HepG2 (cell line): ENCODE measurements around the gene NPBWR2. TPM values are rescaled to one million over a fixed set of nuclear protein-coding genes. Genes with fewer than 3 reads are reported as not detected.

ENCODE experiments used
- BHLHE40 ChIP-seq: IDR thresholded peaks from 2 replicates; pipeline ENCODE4 v1.6.1; 2011; ENCODE audit warnings: low read length, improper control_type of control experiment
- CHD4 ChIP-seq: fragments of 200-600 bp; sonication (generic); IDR thresholded peaks from 2 replicates; pipeline ENCODE4 v1.7.0; 2017; ENCODE audit warnings: mild to moderate bottlenecking, low read length, borderline replicate concordance
- HNRNPLL ChIP-seq: fragments of 200-400 bp; formaldehyde crosslinking; IDR thresholded peaks from 2 replicates; pipeline ENCODE4 v1.6.1; 2017; ENCODE audit warnings: mild to moderate bottlenecking, low read depth, low read length; ENCODE audit not compliant: poor library complexity, severe bottlenecking
- IKZF4 ChIP-seq: sonication (generic); formaldehyde crosslinking; IDR thresholded peaks from 2 replicates; pipeline ENCODE4 v1.5.1; 2020; ENCODE audit warnings: borderline replicate concordance, mild to moderate bottlenecking, low read depth, missing genetic modification reagents; ENCODE audit errors: not compliant biosample characterization
- KMT2A ChIP-seq: sonication (generic); formaldehyde crosslinking; IDR thresholded peaks from 2 replicates; pipeline ENCODE4 v1.4.0; 2020; ENCODE audit warnings: missing genetic modification reagents
- MED13 ChIP-seq: sonication (generic); formaldehyde crosslinking; IDR thresholded peaks from 2 replicates; pipeline ENCODE4 v1.5.0; 2020; ENCODE audit warnings: missing genetic modification reagents
- MYNN ChIP-seq: sonication (generic); formaldehyde crosslinking; IDR thresholded peaks from 2 replicates; pipeline ENCODE4 v1.4.0; 2020; ENCODE audit warnings: mild to moderate bottlenecking, low read depth, missing genetic modification reagents
- TAF1 ChIP-seq: sonication (generic); formaldehyde crosslinking; IDR thresholded peaks from 2 replicates; pipeline ENCODE4 v1.4.0; 2020; ENCODE audit warnings: missing genetic modification reagents
- ZBTB38 ChIP-seq: sonication (generic); formaldehyde crosslinking; IDR thresholded peaks from 2 replicates; pipeline ENCODE4 v1.5.1; 2020; ENCODE audit warnings: mild to moderate bottlenecking, missing genetic modification reagents
- ZBTB7A ChIP-seq: sonication (generic); formaldehyde crosslinking; IDR thresholded peaks from 2 replicates; pipeline ENCODE4 v1.8.0; 2022; ENCODE audit warnings: mild to moderate bottlenecking, missing genetic modification reagents
- ZBTB7B ChIP-seq: sonication (generic); formaldehyde crosslinking; IDR thresholded peaks from 2 replicates; pipeline ENCODE4 v1.4.0; 2020; ENCODE audit warnings: missing genetic modification reagents
- ZNF235 ChIP-seq: sonication (generic); formaldehyde crosslinking; IDR thresholded peaks from 2 replicates; pipeline ENCODE4 v1.8.1; 2023; ENCODE audit warnings: mild to moderate bottlenecking, missing genetic modification reagents, borderline replicate concordance
- ZNF253 ChIP-seq: sonication (generic); formaldehyde crosslinking; IDR thresholded peaks from 2 replicates; pipeline ENCODE4 v1.8.0; 2022; ENCODE audit warnings: mild to moderate bottlenecking, missing genetic modification reagents, borderline replicate concordance
- ZNF44 ChIP-seq: sonication (generic); formaldehyde crosslinking; IDR thresholded peaks from 2 replicates; pipeline ENCODE4 v1.5.1; 2020; ENCODE audit warnings: mild to moderate bottlenecking, missing genetic modification reagents
- ZNF549 ChIP-seq: sonication (generic); formaldehyde crosslinking; IDR thresholded peaks from 2 replicates; pipeline ENCODE4 v1.5.0; 2020; ENCODE audit warnings: missing genetic modification reagents
- ZNF605 ChIP-seq: sonication (generic); formaldehyde crosslinking; IDR thresholded peaks from 2 replicates; pipeline ENCODE4 v1.8.0; 2022; ENCODE audit warnings: mild to moderate bottlenecking, missing genetic modification reagents
- ZNF878 ChIP-seq: sonication (generic); formaldehyde crosslinking; IDR thresholded peaks from 2 replicates; pipeline ENCODE4 v1.8.1; 2023; ENCODE audit warnings: mild to moderate bottlenecking, missing genetic modification reagents, moderate library complexity
- polyA plus RNA-seq, 8 experiments: library from polyadenylated mRNA; depleted of rRNA in 3 of 8; stranded (reverse) in 7 of 8; unstranded in 1 of 8; fragments of >200 nt; fragmentation: Illumina TruSeq in 4 of 8; extraction: Trizol in 4 of 8; gene quantifications; 2 replicates each; pipeline versions ENCODE4 v1.2.1 to v1.2.3, GENCODE V29; 2011 to 2016; ENCODE audit warnings: low read depth in 4 of 8, missing spikeins in 1 of 8, mixed read lengths in 1 of 8; ENCODE audit not compliant: insufficient read depth in 1 of 8
- total RNA-seq, 5 experiments: library from RNA; depleted of rRNA; stranded (reverse); fragments of >200 nt; fragmentation: Illumina TruSeq; extraction: Trizol; gene quantifications; 2 replicates each; pipeline ENCODE4 v1.2.3, GENCODE V29; 2016; ENCODE audit warnings: low read depth in 1 of 5
- TF ChIP-seq, protein P1 (sequence below): sonication (generic); formaldehyde crosslinking; IDR thresholded peaks from 2 replicates; pipeline ENCODE4 v1.5.1; 2020; ENCODE audit warnings: mild to moderate bottlenecking, moderate library complexity, missing genetic modification reagents
- TF ChIP-seq, protein P2 (sequence below): sonication (generic); formaldehyde crosslinking; IDR thresholded peaks from 2 replicates; pipeline ENCODE4 v1.4.0; 2020; ENCODE audit warnings: mild to moderate bottlenecking, missing genetic modification reagents
- TF ChIP-seq, protein P3 (sequence below): sonication (generic); formaldehyde crosslinking; IDR thresholded peaks from 2 replicates; pipeline ENCODE4 v1.5.0; 2020; ENCODE audit warnings: missing genetic modification reagents, mild to moderate bottlenecking, borderline replicate concordance

NPBWR2 gene
- total and polyA plus RNA-seq, 2 of the 13 experiments (the other 11 are each of a cell fraction or from before 2014, with no cell fraction given) = not detected

DNA sequence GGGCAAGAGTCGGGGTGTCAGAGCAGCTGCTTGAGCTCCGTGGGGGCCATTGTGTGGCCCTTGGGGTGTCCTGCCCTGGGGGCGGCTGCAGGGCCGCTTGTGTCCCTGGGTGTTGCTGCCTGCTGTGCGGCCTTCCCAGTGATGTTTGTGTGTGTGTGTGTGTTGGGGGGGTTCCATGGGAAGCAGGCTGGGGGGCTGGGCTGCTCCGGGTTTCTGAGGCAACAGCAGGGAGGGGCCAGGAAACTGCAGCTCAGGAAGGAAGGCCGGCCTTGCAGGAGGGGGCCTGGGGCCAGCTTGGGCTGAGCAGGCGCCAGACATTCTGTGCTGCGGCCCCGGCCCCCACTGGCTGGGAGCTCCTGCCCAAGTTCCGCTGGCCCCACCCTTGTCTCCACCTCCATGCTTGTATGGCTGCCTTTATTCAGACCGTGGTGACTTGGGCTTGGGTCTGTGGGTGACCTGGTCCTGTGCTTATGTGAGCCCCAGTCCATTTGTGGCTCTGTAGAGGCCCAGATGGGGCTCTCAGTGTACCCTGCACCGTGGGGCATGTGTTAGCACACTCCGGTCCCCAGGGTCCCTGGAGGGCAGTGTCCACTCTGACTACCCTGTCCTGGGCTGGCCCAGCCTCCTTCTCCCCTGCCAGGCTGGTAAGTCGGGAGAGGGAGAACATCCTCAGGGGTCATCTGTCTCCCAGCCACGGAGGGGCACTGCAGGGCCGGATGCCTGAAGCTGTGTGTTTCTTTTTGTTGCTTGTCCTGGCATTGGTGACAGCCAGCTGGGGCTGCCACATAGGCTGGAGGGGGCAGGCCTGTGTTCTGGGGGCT is 53.3 kb downstream of the NPBWR2 start (continued):
- TF ChIP-seq, protein P1, sequence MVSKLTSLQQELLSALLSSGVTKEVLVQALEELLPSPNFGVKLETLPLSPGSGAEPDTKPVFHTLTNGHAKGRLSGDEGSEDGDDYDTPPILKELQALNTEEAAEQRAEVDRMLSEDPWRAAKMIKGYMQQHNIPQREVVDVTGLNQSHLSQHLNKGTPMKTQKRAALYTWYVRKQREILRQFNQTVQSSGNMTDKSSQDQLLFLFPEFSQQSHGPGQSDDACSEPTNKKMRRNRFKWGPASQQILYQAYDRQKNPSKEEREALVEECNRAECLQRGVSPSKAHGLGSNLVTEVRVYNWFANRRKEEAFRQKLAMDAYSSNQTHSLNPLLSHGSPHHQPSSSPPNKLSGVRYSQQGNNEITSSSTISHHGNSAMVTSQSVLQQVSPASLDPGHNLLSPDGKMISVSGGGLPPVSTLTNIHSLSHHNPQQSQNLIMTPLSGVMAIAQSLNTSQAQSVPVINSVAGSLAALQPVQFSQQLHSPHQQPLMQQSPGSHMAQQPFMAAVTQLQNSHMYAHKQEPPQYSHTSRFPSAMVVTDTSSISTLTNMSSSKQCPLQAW (CRISPR knock-in tag) = peak; percentile 81; the same call in 1 of the 2 replicates
- peak; percentile 61 for TF ChIP-seq HNRNPLL
- TF ChIP-seq, protein P2, sequence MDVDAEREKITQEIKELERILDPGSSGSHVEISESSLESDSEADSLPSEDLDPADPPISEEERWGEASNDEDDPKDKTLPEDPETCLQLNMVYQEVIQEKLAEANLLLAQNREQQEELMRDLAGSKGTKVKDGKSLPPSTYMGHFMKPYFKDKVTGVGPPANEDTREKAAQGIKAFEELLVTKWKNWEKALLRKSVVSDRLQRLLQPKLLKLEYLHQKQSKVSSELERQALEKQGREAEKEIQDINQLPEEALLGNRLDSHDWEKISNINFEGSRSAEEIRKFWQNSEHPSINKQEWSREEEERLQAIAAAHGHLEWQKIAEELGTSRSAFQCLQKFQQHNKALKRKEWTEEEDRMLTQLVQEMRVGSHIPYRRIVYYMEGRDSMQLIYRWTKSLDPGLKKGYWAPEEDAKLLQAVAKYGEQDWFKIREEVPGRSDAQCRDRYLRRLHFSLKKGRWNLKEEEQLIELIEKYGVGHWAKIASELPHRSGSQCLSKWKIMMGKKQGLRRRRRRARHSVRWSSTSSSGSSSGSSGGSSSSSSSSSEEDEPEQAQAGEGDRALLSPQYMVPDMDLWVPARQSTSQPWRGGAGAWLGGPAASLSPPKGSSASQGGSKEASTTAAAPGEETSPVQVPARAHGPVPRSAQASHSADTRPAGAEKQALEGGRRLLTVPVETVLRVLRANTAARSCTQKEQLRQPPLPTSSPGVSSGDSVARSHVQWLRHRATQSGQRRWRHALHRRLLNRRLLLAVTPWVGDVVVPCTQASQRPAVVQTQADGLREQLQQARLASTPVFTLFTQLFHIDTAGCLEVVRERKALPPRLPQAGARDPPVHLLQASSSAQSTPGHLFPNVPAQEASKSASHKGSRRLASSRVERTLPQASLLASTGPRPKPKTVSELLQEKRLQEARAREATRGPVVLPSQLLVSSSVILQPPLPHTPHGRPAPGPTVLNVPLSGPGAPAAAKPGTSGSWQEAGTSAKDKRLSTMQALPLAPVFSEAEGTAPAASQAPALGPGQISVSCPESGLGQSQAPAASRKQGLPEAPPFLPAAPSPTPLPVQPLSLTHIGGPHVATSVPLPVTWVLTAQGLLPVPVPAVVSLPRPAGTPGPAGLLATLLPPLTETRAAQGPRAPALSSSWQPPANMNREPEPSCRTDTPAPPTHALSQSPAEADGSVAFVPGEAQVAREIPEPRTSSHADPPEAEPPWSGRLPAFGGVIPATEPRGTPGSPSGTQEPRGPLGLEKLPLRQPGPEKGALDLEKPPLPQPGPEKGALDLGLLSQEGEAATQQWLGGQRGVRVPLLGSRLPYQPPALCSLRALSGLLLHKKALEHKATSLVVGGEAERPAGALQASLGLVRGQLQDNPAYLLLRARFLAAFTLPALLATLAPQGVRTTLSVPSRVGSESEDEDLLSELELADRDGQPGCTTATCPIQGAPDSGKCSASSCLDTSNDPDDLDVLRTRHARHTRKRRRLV = 0 out of 2 replicates have a peak, but pooled peaks have one; percentile 85
- no peak for TF ChIP-seq ZNF878 (CRISPR knock-in tag)
- TF ChIP-seq, protein P3, sequence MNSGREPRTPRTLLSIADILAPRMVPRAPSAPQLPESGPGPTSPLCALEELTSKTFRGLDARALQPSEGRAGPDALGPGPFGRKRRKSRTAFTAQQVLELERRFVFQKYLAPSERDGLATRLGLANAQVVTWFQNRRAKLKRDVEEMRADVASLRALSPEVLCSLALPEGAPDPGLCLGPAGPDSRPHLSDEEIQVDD = 0 out of 2 replicates have a peak, but pooled peaks have one; percentile 76
- TF ChIP-seq ZNF549 = no peak
- TF ChIP-seq ZBTB38 (CRISPR knock-in tag) = no peak; the same call in 1 of the 2 replicates
- TF ChIP-seq TAF1 (CRISPR knock-in tag) = peak; percentile 95
- peak; percentile 96 for TF ChIP-seq ZBTB7B (CRISPR knock-in tag)
- TF ChIP-seq MYNN = 0 out of 2 replicates have a peak, but pooled peaks have one; percentile 91
- no peak for TF ChIP-seq CHD4
- TF ChIP-seq KMT2A = peak; percentile 62; the same call in 1 of the 2 replicates
- TF ChIP-seq ZNF605 (CRISPR knock-in tag) = peak; percentile 94
- TF ChIP-seq MED13 = peak; percentile 65; the same call in 1 of the 2 replicates
- TF ChIP-seq BHLHE40 = no peak; the same call in 1 of the 2 replicates
- peak; percentile 9; the same call in 1 of the 2 replicates for TF ChIP-seq ZNF44 (CRISPR knock-in tag)
- no peak for TF ChIP-seq ZNF253
- TF ChIP-seq IKZF4 (CRISPR knock-in tag) = no peak
- no peak for TF ChIP-seq ZNF235
- peak; percentile 93 for TF ChIP-seq ZBTB7A (CRISPR knock-in tag)
